GM18526 (cell line): Measurements from ENCODE around the gene INO80.

ENCODE experiments used
- POLR2A ChIP-seq: IDR thresholded peaks from 3 replicates; pipeline ENCODE4 v1.6.1; 2011; ENCODE audit not compliant: insufficient read length; ENCODE audit errors: extremely low read depth

INO80 gene

GRCh38 chr15:40995656-40996055, 120.4 kb downstream of the INO80 start:
- TF ChIP-seq POLR2A, result no peak

GRCh38 chr15:40992825-40993224, 123.3 kb downstream of the INO80 start:
- TF ChIP-seq POLR2A, result no peak

GRCh38 chr15:40992241-40992741, 123.8 kb downstream of the INO80 start:
- no peak for TF ChIP-seq POLR2A

- TF ChIP-seq POLR2A, result no peak
Measured at GRCh38 chr15:40991355-40991754, 124.7 kb downstream of the INO80 start.

GRCh38 chr15:40990789-40991188, 125.3 kb downstream of the INO80 start:
- TF ChIP-seq POLR2A, result no peak

GRCh38 chr15:40990080-40990479, 126.0 kb downstream of the INO80 start:
- TF ChIP-seq POLR2A, result no peak

- TF ChIP-seq POLR2A, result no peak
Measured at GRCh38 chr15:40988156-40988555, 127.9 kb downstream of the INO80 start.

GRCh38 chr15:40986820-40987219, 129.3 kb downstream of the INO80 start:
- TF ChIP-seq POLR2A, result no peak

GRCh38 chr15:40985541-40986330, 130.3 kb downstream of the INO80 start:
- TF ChIP-seq POLR2A, result no peak

GRCh38 chr15:40984964-40985363, 131.1 kb downstream of the INO80 start:
- TF ChIP-seq POLR2A, result no peak

GRCh38 chr15:40984406-40984805, 131.7 kb downstream of the INO80 start:
- no peak for TF ChIP-seq POLR2A

- no peak for TF ChIP-seq POLR2A
Measured at GRCh38 chr15:40982855-40983254, 133.2 kb downstream of the INO80 start.

GRCh38 chr15:40981186-40981585, 134.9 kb downstream of the INO80 start:
- TF ChIP-seq POLR2A, result no peak

- TF ChIP-seq POLR2A, result no peak
Measured at GRCh38 chr15:40978562-40978961, 137.5 kb downstream of the INO80 start.

GRCh38 chr15:40978141-40978540, 137.9 kb downstream of the INO80 start:
- TF ChIP-seq POLR2A, result no peak

GRCh38 chr15:40976819-40977218, 139.3 kb downstream of the INO80 start:
- no peak for TF ChIP-seq POLR2A

GRCh38 chr15:40974879-40975278, 141.2 kb downstream of the INO80 start:
- TF ChIP-seq POLR2A, result no peak
